Esophagus muscularis mucosa (tissue), 4 donors: Measurements from ENCODE around the gene KDM3B. TPM values are rescaled to one million over a fixed set of nuclear protein-coding genes. Genes with fewer than 3 reads are reported as not detected.

ENCODE experiments used
- DNase-seq: peaks from one replicate; pipeline ENCODE4 v3.0.0-alpha.2; 2017; ENCODE audit errors: extremely low spot score
- H3K27ac ChIP-seq, 4 donors: fragments of 200-600 bp; sonication (generic); replicated peaks in 1 of 4; 1 replicate in 3 of 4; 2 replicates in 1 of 4; pipeline ENCODE4 v1.5.1; 2016 to 2019; ENCODE audit warnings: mild to moderate bottlenecking in 1 of 4
- H3K27me3 ChIP-seq, 4 donors: fragments of 200-600 bp; sonication (generic); one replicate each; pipeline versions ENCODE4 v1.5.1 to v1.6.0; 2016 to 2019
- H3K36me3 ChIP-seq, 4 donors: fragments of 200-600 bp; sonication (generic); one replicate each; pipeline ENCODE4 v1.5.1; 2016 to 2019
- H3K4me1 ChIP-seq, 4 donors: fragments of 200-600 bp; sonication (generic); one replicate each; pipeline ENCODE4 v1.5.1; 2016 to 2019
- H3K4me3 ChIP-seq, 4 donors: fragments of 200-600 bp; sonication (generic); 1 replicate in 2 of 4; 2 replicates in 2 of 4; pipeline ENCODE4 v1.5.1; 2016 to 2019; ENCODE audit warnings: mild to moderate bottlenecking in 4 of 4, moderate library complexity in 1 of 4
- H3K9me3 ChIP-seq, 4 donors: fragments of 200-600 bp; sonication (generic); 1 replicate in 3 of 4; 2 replicates in 1 of 4; pipeline ENCODE4 v1.5.1; 2016 to 2019
- CTCF ChIP-seq, 3 experiments: fragments of 200-600 bp in 2 of 3; fragments of 450-650 bp in 1 of 3; sonication (generic) in 2 of 3; IDR thresholded peaks; one replicate each; pipeline ENCODE4 v1.5.1; 2017 to 2019; ENCODE audit warnings: antibody characterized with exemption in 3 of 3, mild to moderate bottlenecking in 2 of 3, moderate library complexity in 1 of 3
- EP300 ChIP-seq: sonication (generic); formaldehyde crosslinking; IDR thresholded peaks from one replicate; pipeline ENCODE4 v1.6.1; 2017; ENCODE audit warnings: antibody characterized with exemption
- POLR2A ChIP-seq: fragments of 450-650 bp; IDR thresholded peaks from one replicate; pipeline ENCODE4 v1.6.1; 2017; ENCODE audit warnings: antibody characterized with exemption, moderate library complexity, mild to moderate bottlenecking, low read depth
- POLR2AphosphoS5 ChIP-seq, 2 donors: sonication (generic); formaldehyde crosslinking; IDR thresholded peaks; one replicate each; pipeline ENCODE4 v1.6.1; 2017; ENCODE audit warnings: antibody characterized with exemption in 2 of 2
- WGBS: methylation state at CpG from one replicate; pipeline ENCODE4 v1.1.5; 2018; 5-methylcytosine and 5-hydroxymethylcytosine counted together
- intact Hi-C: fragments of 100-400 bp; cut with DNase I; formaldehyde crosslinking; loops from one replicate; pipeline ENCODE4 v1.15.1; 2023
- total RNA-seq, 4 donors: library from RNA; depleted of rRNA; stranded (reverse); fragments of >200 nt; gene quantifications; one replicate each; pipeline versions ENCODE4 v1.1.0 to v1.2.1, GENCODE V29; 2016

Gene KDM3B
- total RNA-seq, 4 donors from 2014 or later = 61.3 to 88.8 (median 74.9) TPM

- Histone ChIP-seq H3K27me3 (no peaks in the 10 kb centered on the region), H3K36me3 (peaks cover 0 to 18% (median 9%) of the 10 kb centered on the region in 4 donors), H3K9me3 (no peaks in the 10 kb centered on the region), H3K4me3 (peak overlapping the region; percentile 67 to 98 (median 74)), H3K4me1 (peaks cover 20 to 41% (median 37%) of the 10 kb centered on the region in 4 donors), H3K27ac (peak overlapping the region in 1 of 4 donors; percentile 28)
- intact Hi-C loops = no loop called here
- TF ChIP-seq CTCF (IDR thresholded peaks at IDR 0.05) (no peak), POLR2AphosphoS5 (IDR thresholded peaks at IDR 0.05) (peak in 1 of 2 donors; percentile 76)
- DNase-seq = no peak
- 83% methylated on average over 14 of the region's 14 CpGs for WGBS
Measured at GRCh38 chr5:138467711-138468132, 115.2 kb downstream of the KDM3B start.

GRCh38 chr5:138468133-138468965 is 115.9 kb downstream of the KDM3B start:
- 87% methylated on average over 7 of the region's 7 CpGs for WGBS
- H3K4me3 ChIP-seq = peak overlapping the region; percentile 67 to 98 (median 74)
- TF ChIP-seq POLR2AphosphoS5 (IDR thresholded peaks at IDR 0.05) (peak in 1 of 2 donors; percentile 81), EP300 (no peak)

GRCh38 chr5:138468966-138469539 is 116.6 kb downstream of the KDM3B start:
- no peak for DNase-seq

More at GRCh38 chr5:138468133-138468965, 115.9 kb downstream of the KDM3B start:
- Histone ChIP-seq H3K27me3 (no peaks in the 10 kb centered on the region), H3K9me3 (no peaks in the 10 kb centered on the region), H3K4me1 (peaks cover 17 to 36% (median 31%) of the 10 kb centered on the region in 4 donors), H3K36me3 (peaks cover 0 to 18% (median 9%) of the 10 kb centered on the region in 4 donors), H3K27ac (peak overlapping the region in 1 of 4 donors; percentile 28)
- no peak for DNase-seq
- intact Hi-C loops = no loop called here

GRCh38 chr5:138469540-138470321 is 117.2 kb downstream of the KDM3B start:
- no peak for DNase-seq
- TF ChIP-seq CTCF (IDR thresholded peaks at IDR 0.05) = no peak
- no peak for TF ChIP-seq POLR2A
- peak in 1 of 2 donors; percentile 79 for TF ChIP-seq POLR2AphosphoS5 (IDR thresholded peaks at IDR 0.05)
- TF ChIP-seq EP300 = no peak
- H3K4me1 ChIP-seq = peaks cover 13 to 31% (median 28%) of the 10 kb centered on the region in 4 donors
- no peaks in the 10 kb centered on the region for H3K27me3 ChIP-seq
- H3K36me3 ChIP-seq = peaks cover 0 to 18% (median 9%) of the 10 kb centered on the region in 4 donors
- H3K9me3 ChIP-seq = no peaks in the 10 kb centered on the region
- H3K27ac ChIP-seq = peak overlapping the region in 2 of 4 donors; percentile 2 to 40
- intact Hi-C loops = no loop called here
- 70% methylated on average over 5 of the region's 8 CpGs for WGBS
- H3K4me3 ChIP-seq = peak overlapping the region in 1 of 4 donors; percentile 5

More at GRCh38 chr5:138468966-138469539, 116.6 kb downstream of the KDM3B start:
- 91% methylated on average over 8 of the region's 8 CpGs for WGBS
- H3K4me1 ChIP-seq = peaks cover 13 to 31% (median 28%) of the 10 kb centered on the region in 4 donors
- intact Hi-C loops = no loop called here
- no peaks in the 10 kb centered on the region for H3K27me3 ChIP-seq
- H3K36me3 ChIP-seq = peaks cover 0 to 18% (median 9%) of the 10 kb centered on the region in 4 donors
- H3K27ac ChIP-seq = peak overlapping the region in 1 of 4 donors; percentile 40
- H3K4me3 ChIP-seq = peak overlapping the region in 1 of 4 donors; percentile 5
- TF ChIP-seq POLR2AphosphoS5 (IDR thresholded peaks at IDR 0.05) = peak in 1 of 2 donors; percentile 64
- TF ChIP-seq POLR2A = no peak
- H3K9me3 ChIP-seq = no peaks in the 10 kb centered on the region

GRCh38 chr5:138470322-138471051 is 118.0 kb downstream of the KDM3B start:
- Histone ChIP-seq H3K27ac (peak overlapping the region in 1 of 4 donors; percentile 2), H3K27me3 (no peaks in the 10 kb centered on the region), H3K36me3 (peaks cover 0 to 18% (median 9%) of the 10 kb centered on the region in 4 donors), H3K9me3 (no peaks in the 10 kb centered on the region), H3K4me3 (no peak overlapping the region), H3K4me1 (peaks cover 13 to 30% (median 28%) of the 10 kb centered on the region in 4 donors)
- no peak for DNase-seq
- TF ChIP-seq POLR2AphosphoS5 (IDR thresholded peaks at IDR 0.05) (peak in 1 of 2 donors; percentile 43), EP300 (no peak)
- intact Hi-C loops = no loop called here
- 83% methylated on average over 3 of the region's 3 CpGs for WGBS
